Measurements from ENCODE around the gene RERE.
A peak's percentile ranks its signal among the peaks of the same experiment; 100 is the strongest.

The RERE gene

DNA sequence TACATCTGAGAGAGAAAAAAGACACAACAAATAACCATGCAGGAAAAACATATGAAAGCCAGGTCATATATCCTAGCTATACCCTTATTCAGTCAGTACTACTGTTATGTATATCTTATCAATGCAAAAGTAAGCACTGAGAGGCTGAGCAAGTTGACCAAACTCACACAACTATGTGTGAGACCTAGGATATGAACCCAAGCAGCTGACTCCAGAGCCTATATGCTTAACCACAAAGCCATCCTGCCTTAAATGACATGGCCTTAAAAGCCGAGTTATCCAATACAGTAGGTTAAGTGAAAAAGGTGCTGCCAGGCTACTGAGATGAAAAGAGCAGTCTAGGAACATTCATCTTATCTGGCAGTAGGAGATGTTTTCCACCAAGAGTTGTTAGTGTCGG, 151.6 kb downstream of the RERE start:
- DNase-seq (ENCODE audit: low spot score) = no peak

DNA sequence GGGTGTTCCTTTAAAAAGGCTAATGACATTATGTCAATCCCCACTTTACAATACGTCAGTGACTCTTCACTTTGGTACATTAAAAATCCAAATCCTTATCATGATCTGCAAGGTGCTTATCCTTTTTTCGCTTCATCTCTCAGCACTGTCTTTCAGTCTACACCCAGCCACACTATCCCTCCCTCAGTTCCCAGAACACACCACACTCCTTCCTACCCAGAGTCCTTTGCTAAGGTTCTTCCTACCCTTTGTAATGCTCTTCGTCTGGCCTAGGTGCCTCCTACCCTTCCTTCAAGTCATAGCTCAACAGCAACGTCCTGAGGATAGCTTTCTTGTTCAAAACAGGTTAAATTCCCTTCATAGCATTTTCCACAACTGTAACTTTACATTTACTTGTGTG, 152.6 kb downstream of the RERE start:
- no peak for DNase-seq (ENCODE audit: low spot score)

DNA sequence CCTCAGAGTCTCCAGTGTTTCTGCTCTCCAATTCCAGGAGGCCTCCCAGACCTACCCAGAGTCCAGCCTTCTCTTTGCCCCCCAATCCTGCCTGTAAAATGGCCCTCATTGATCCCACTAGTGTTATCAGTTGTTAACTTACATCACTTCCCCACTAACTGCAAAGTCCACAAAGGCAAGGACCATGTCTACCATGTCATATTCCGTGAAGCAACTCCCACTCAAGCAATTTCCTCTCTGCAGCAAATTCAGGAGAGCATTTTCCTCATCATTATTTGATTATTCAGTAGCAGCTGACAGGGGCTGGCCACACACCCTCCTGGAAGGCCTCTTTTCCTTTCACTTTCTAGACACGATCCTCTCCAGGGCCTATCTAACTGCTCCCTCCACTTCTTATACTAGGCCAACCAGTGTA, 153.5 kb downstream of the RERE start:
- DNase-seq (ENCODE audit: low spot score) = no peak

DNA sequence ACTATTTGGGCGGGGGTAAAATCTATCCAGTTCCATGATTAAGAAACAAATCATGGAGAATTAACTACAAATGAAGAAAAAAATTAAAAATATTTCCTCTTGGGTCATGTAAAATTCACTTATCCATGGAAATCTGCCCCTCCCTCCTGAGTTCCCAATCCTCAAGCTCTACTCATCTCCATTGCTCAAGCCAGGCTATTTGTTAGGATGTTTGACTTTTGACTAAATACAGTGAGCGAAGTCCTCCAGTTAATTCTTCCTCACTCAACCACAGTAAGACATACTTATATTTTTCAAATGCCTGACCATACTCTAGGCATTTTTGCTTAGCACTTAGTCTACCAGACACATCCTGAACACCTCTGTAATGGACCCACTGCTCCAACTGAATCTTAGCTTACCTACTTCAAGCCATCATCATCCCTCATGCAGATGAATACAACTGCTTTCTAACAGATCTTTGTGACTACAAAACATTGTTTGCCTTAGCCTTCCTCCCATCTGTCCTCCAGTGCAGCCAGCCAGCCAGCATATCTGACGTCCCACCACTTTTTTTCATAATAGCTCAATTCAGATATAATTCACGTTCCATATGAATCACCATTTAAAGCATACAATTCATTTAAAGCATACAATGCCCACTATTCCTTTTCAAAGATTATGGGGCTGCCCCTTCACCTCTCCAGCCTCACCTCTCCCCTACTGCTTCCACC, 154.2 kb downstream of the RERE start:
- DNase-seq (ENCODE audit: low spot score) = no peak

DNA sequence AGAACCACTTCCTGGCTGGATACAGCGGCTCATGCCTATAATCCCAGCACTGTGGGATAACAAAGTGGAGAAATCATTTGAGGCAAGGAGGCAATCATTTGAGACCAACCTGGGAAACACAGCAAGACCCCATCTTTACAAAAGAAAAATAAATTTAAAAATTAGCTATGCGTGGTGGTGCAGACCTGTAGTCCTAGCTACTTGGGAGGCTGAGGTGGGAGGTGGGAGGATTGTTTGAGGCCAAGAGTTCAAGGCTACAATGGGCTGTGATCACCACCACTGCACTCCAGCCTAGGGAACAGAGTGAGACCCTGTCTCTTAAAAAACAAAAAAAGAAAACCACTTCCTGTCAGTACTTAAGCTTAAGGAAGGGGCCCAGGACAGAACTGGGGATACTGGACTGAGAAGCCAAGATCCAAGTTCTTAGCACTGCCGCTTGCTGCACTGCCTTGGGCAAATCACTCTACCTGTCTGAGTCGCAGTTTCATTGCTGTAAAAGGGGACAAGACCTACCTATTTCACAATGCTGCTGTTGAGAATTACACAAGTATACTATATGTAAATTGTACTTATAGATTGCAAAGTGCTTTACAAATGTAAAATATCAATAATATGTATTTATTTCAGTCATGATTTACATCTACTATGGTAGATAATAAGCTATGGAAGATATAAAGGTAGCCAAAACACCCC, 154.9 kb downstream of the RERE start:
- no peak for DNase-seq (ENCODE audit: low spot score)

DNA sequence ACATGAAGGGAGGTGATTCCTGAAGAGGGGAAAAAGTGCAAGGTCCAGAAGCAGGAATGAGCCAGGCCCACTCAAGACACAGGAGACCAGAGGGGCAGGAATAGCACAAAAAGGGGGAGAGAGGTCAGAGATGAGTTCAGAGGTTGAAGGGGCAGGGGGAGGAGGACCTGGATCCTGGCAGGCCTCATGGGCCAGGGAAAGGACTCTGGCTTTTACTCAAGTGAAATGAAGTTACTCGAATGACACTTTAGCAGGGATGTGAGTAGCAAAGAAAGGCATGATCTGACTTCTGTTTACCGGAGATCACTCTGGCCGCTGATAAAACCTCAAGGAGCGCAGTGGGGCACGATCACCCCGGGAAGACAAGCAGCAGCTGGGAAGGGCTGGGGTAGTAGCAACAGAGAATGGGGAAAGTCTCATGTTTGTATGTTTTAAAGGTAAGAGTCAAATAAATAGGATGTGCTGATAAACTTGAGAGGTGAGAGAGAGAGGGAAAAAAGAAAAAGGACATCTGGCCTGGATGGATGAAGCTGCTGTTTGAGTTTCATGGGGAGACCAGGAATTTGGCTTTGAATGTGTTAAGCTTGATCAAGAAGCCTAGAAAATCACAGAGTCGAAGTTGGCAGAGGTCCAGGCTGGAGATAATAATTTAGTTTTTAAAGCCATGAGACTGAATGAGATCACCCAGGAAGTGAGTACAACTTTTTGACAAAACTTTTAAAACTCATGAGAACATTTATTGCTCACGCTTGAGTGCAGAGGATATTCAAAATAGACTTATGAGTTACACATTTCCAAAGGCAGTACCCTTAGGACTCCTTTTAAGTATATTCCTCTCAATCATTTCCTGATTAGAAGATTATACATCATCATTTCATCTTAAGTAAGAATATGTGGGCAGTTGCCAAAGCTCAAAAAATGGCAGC, 156.0 kb downstream of the RERE start:
- peak; percentile 98 for DNase-seq (ENCODE audit: low spot score)

DNA sequence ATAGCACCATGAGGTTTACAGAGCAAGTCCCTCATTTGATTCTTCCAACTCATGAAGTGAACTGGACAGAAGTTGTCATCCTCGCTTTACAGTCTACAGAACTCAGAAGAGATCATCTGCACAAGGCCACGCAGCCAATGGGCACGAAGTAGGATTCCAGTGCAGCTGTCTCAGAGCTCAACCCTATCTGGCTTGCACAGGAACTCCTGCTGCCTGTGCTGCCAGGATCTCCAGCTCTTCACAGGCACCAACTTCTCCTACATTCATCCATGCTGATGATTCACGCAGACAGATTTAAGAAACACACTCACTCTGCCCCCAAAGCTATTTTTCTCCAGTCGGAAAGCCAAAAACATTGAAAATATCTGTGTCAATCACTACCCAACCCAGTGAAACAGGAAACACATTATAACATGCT, 157.0 kb downstream of the RERE start:
- DNase-seq (ENCODE audit: low spot score) = peak; percentile 33

DNA sequence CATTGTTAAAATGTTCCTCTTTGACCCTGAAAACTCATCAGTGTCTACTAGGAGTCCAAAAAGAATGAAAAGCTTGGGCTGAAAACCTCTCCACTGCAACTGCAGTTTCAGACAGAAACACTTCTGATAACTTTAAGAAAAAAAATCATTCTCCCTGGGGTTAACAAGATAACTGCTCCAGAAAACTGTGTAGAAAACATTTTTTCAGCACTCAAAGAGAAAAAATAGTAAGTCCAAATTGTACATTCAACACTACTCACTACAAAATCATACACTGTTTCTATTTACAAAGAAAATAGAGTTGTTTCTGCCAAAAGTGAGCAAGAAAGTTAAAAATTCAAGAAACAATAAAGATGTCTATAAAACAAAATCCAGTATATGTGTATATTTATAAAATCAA, 157.8 kb downstream of the RERE start:
- DNase-seq (ENCODE audit: low spot score) = no peak

DNA sequence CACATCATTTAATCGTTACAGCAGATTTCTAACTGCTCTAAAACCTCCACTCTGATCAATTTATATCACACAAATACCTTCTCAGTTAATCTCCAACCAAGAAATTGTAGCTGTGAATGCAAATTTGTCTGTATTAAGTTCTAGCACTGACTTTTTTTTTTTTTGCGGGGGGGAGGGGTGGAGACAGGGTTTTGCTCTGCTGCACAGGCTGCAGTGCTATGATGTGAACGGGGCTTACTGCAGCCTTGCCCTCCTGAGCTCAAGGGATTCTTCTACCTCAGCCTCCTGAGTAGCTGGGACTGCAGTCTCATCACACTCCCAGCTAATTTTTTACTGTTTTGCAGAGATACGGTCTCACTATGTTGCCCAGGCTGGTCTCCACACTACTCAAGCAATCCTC, 163.6 kb downstream of the RERE start:
- DNase-seq (ENCODE audit: low spot score) = no peak

DNA sequence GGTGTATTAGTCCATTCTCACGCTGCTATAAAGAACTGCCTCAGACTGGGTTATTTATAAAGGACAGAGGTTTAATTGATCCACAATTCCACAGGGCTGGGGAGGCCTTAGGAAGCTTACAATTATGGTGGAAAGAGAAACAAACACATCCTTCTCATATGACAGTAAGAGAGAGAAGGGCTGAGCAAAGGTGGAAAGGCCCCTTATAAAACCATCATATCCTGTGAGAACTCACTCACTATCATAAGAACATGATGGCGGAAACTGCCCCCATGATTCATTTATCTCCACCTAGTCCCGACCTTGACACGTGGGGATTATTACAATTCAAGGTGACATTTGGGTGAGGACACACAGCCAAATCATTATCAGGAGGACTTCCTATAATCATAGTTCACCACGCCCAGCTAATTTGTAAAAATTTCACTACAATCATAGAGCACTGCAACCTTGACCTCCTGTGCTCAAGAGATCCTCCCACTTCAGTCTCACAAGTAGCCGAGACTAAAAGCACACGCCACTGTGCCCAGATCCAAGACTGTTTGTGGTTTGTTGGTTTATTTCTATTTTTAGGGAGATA, 164.9 kb downstream of the RERE start:
- no peak for DNase-seq (ENCODE audit: low spot score)

DNA sequence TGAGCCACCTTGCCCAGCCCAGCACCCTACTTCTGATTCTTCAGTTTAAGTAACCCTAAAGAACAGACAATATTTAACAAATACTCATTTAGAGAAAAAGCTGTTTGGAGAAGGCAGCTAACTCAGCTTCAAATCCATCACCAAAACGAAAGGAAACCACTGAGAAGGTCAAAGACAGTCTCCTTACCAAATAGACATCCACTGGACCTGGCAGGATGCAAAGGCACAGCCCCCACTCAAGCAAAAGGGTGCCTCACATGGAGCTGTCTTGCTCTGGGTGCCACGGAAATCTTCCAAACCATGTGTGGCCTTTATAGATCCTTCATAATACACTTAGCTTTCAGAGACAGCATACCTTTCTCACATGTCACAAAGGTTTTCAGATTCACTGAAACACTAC, 165.5 kb downstream of the RERE start:
- DNase-seq (ENCODE audit: low spot score) = no peak

DNA sequence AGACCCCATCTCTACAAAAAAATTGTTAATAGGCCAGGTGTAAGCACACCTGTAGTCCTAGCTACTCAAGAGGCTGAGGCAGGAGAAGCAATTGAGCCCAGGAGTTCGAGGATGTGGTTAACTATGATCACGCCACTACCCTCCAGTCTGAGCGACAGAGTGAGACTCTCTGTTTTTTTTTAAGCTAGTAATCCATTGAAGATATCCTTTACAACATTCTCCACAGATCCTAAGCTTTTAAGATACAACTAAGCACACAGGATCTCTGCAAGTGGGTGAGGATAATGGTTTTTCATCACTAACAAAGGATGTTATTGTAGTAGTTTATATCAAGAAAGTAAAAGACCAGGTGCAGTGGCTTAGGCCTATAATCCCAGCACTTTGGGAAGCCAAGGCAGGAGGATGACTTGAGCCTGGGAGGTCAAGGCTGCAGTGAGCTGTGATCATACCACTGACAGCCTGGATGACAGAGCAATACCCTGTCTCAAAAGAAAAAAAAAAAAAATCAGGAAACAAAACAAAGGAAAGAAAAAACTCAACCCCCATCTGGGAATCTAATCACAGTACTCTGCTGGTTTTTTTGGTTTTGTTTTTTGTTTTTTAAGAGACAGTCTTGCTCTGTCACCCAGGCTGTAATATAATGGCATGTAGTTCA, 166.1 kb downstream of the RERE start:
- DNase-seq (ENCODE audit: low spot score) = no peak

DNA sequence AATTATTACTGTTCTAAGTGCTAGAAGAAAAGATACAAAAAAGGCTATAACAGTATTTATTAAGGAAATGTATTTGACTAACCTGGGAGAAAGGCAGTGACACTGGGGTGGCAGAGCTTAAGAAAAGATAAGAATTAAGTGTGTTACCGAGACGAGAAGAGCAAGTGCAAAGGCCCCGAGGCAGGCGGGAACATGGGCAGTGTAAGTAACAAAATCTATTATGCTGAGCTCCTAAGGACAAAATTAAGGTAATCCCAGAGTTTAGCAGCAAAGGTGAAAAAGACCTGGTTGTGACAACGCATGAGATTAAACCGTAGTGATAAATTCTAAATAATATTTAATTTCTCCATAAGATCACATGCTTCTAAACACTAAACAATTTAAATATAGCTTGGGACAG, 167.6 kb downstream of the RERE start:
- DNase-seq (ENCODE audit: low spot score) = no peak

DNA sequence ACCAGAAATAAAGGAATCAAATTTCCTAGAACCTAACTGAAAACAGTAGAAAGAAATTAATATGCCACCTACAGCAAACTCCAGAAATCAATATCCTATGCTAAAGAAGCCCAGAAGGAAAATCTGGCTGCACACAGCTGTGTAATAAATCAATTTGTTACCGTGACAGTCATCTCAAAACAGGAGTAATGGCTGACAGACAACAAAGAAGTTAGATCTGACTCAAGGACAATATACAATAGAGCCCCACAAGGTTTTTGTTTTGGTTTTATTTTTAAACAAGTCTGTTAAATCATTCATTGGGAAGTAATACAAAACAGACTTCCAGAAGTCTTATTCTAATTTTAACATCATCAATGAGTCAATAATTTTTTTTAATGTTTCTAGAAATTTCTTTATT, 168.4 kb downstream of the RERE start:
- no peak for DNase-seq (ENCODE audit: low spot score)

DNA sequence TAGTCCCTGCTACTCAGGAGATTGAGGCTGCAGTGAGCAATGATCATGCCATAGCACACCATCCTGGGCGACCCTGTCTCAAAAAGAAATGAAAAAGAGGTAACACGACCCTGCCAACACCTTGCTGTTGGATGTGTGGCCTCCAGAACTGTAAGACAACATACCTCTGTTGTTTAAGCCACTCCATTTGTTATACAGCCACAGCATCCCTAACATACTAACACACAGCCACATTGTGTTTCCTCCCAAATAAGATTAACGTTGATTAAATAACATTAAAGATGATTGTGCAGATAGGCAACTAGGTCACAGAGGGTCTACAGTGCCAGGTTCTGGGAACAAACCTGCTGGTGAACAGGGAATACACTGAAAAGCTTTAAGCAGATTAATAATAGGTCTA, 170.4 kb downstream of the RERE start:
- DNase-seq (ENCODE audit: low spot score) = no peak

DNA sequence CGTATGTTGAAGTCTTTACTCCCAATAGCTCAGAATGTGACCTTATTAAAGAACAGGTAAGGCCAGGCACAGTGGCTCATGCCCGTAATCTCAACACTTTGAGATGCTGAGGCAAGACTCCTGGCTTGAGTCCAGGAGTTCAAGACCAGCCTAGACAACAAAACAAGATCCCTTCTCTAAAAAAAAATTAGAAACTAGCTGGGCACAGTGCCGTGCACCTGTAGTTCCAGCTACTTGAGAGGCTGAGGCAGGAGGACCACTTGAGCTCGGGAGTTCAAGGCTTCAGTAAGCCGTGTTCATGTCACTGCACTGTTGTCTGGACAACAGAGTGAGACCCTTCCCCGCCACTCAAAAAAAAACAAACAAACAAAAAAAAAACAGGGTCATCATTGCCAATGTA, 171.3 kb downstream of the RERE start:
- no peak for DNase-seq (ENCODE audit: low spot score)

DNA sequence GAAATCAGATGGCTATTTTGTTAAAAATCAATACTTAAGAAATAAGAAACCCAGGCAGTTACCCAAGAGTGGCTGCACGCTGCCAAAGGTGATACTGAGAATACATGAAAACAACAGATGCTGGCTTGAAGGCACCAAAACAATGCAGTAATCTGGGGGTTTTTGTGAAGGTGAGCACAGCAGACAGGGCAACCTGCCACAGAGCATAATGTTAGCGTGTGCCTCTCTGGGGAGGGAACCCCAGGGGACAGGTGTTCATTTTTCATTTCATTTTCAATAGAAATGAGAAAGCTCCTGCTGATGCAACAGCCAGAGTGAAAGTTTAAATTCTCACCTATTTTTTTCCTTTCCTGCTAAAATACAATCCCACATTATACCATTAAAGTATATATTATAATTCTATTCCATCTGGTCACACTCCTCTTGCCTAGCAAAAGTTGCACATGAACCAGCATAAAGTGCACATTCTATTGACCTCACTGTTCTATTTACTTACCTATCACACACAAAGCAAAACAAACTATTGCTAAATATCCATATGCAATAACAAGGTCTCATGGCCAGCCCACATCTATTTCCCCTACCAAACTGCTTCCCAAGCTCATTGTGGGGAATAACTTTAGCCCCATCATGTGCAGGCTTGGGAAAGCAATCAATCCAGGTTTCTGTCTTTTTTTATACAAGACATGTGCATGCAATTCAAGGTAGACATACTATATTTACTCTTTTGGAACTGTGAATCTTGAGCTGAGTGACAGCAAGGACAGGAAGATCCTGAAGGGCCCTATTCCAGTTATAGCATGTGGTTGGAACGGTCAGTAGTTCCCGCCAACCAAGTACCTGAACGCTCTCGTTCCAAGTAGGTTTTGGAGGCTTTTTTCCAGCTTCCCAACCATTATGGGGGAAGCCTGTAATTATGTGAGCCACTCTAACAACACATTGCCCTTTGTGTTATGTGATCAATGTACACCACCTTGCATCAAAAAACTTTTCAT, 173.6 kb downstream of the RERE start:
- no peak for DNase-seq (ENCODE audit: low spot score)

DNA sequence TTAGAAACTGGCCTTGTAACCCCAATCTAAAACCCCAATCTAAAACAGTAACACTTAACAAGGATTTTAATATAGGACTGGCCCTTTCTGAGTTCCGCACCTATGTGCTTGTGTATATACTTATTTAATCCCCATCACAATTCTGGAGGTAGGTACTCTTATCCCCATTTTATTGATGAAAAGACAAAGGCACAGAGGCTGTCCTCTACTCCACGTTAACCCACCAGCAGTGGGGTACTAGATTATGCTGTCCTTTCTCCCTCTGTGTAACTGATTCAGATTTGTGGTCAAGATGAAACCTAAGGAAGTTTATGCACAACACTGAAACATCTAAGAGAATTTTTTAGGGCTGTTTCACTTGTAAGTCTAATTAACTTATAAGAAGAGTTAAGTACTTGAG, 175.3 kb downstream of the RERE start:
- no peak for DNase-seq (ENCODE audit: low spot score)

DNA sequence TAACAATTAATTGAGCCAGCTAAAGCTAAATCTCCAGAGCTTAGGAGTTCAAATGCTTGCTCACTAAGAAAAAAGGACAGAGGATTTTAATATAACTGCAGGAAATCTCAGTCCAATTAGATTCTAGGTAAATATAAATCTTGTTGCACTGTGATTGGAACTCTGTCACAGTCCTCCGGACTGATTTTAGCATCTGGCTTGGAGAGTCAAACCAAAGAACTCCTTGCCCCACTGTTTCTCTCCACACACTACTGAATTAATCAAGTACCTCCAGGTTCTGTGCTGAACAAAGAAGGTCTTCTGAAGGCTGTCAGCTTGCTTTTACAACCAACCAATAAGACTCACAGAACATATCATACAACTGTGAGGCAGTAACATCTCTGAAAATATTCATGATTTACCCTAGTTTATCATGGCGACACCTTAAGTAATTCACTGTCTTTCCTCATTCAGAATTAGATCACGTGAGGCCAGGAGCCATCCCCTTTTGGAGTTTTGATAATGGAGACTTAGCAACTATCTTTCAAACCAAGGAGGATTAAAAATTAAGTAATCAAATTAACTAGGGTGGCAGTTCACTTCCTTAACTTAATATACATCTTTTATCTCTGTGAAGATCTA, 176.0 kb downstream of the RERE start:
- no peak for DNase-seq (ENCODE audit: low spot score)

DNA sequence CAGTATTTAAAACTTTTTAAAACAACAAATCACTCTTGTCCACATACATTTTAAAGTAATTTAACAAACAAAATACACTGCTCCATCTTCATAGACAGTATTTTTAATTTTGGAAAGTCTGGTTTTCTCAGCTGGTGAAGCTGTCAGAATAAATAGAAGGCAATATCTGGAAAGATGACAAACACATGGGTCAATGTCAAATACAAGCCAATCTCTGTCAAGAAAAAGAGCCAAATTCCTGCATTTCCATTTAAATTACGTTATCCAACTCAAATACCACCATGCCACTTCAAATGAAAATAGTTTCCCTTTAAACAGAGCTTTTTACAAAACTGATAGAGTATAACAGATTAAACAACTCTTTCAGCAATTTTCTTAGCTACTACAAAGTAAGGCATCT, 176.5 kb downstream of the RERE start:
- no peak for DNase-seq (ENCODE audit: low spot score)

Measured in RKO (cell line).